Measurements from ENCODE around the gene SVOPL.

The SVOPL gene

DNA sequence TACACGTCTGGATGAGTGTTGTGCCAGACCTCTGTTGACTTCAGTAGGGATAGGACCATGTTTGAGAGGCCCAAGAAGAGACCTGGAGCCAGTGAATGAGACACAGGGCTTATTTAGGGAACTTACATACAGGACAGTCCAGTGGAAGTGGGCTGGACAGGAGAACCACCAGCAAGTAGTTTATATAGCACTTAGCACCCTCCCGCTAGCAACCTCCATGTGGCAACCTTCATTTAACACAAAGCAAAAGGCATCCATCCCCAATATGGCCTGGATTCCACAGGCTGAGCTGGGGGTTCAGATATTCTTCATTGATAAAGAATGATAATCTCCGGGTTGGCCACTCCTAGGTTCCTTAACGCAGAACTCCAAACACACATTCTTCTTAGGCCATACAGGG lies 147.4 kb downstream of the SVOPL start:
- no peak for DNase-seq

GRCh38 chr7:138551102-138551501 lies 150.1 kb downstream of the SVOPL start:
- DNase-seq, result no peak

DNA sequence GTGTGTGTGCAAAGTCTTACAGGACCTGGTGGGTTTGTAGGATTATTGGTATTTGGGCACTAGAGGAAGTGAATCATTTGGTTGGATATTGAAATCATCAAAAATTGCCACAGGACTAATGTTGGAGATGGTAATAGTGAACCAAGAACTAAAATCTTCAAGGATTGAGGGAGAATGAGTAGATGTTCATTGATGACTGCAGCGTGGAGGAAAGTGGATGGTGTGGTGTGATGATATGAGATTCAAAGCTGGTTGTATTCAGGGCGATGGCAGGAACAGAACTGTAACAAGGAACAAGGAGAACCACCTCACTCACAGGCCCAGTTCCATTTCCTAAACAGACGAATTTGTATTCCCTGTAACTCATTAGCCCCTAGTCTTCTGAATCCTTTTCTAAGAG lies 150.8 kb downstream of the SVOPL start:
- DNase-seq, result no peak

DNA sequence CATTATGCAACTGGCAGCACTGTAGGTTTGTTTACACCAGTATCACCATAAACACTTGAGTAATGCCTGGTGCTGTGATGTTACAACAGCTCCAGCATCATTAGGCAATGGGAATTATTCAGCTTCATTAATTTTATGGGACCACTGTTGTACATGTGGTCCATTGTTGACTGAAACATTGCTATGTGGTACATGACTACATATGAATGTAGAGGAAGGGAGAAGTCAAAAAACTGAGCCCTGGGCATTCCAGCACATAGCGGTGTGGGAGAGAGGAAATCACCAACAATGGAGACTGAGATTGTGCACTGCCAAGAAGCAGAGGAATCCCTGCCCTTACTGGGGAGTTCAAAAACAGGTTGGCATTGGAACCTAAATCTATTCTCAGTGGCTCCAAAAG lies 152.1 kb downstream of the SVOPL start:
- no peak for DNase-seq

- no peak for DNase-seq
These were observed 154.3 kb downstream of the SVOPL start for GRCh38 chr7:138546829-138547228.

DNA sequence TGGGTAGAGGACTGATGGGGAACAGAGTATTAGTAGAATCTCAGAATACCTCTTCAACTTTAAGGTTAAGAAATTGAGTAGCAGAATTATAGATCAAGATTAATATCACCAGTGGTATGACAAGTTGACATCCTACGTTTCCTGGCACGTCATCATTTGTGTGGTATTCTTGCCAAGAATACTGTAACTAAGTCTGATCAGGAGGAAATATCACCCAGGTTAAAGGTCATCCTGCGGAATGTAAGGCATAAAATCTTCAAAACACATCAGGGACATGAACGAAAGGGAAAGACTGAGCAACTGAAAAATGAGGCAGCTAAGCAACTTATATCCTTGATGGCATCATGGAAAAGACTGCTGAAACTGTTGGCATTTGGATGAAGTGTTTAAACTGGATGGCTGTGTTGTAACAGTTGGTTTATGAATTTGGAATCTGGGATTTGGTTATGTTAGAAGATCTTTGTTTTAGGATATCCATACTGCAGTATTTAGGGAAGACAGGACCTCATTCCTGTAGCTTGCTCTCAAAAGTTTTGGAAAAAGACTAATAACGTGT lies 155.0 kb downstream of the SVOPL start:
- DNase-seq, result no peak

DNA sequence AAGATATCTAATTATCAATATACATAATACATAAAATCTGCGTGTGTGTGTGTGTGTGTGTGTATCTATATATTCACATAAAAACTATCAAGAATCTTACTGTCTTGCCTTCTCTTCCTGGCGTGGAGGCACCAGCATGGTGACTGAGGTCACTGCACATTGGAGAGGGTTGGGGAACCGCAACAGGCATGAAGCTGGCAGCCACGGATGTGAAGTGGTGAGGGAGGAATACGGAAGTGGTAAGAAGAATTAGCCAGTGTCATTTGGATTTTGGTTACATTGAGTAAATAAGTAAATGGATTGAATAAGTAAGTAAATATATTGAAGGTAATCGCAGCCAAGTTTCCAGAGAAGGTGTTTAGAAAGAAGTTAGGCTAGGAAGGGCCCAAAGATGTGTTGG lies 156.0 kb downstream of the SVOPL start:
- DNase-seq, result no peak

Data from NCI-H1417 (cell line).